GM19023 (cell line): ENCODE data around the gene CAPN2.

ENCODE experiments used
- ATAC-seq: cut with Tn5 transposase; IDR thresholded peaks from one replicate; pipeline ENCODE4 v1.9.1; 2021; ENCODE audit warnings: mild to moderate bottlenecking, moderate library complexity; ENCODE audit not compliant: unreplicated experiment

Gene CAPN2

GRCh38 chr1:223712194-223712849 is at the start of gene CAPN2:
Gene CAPN2, plus strand, starts transcription at chr1:223712539. Its CDS starts 102 bp downstream, at chr1:223712641.
- ATAC-seq = peak; percentile 65

DNA sequence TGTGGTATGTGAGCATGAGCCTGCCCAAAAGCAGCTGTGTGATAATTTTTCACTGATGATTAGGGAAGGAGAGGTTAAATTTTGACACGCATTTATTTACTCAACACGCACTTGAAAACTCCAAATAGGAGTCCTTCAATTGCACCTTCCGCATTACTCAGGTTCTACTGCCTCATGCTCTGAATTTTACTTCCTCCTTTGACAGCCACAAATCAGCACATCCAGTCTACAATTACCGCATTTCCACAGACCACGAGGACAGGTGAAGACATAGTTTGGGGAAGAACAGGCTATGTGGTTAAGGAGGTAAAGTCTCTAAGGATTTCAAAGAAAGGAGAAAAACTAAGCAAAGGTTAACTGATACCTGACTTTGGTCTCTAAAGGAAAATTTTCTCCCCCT is 49.4 kb upstream of the CAPN2 start:
- no peak for ATAC-seq

DNA sequence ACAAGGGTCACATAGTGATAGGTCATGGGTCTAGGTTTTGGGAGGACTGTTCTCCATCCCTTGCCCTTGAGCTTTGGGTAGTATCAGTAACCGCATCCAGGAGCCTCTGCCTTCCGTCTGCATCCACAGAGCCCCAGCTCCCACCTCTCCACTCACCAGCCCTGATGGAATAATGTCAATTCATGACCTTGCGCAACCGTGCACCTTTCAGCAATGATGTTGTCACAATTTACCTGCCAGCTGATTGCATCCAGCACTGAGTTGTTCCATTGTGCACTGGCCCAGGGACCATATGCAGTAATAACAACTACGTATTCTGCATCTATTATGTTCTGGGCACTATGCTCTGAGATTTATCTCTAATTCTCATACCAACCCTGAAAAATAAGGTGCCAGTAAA is 48.2 kb upstream of the CAPN2 start:
- ATAC-seq = no peak

DNA sequence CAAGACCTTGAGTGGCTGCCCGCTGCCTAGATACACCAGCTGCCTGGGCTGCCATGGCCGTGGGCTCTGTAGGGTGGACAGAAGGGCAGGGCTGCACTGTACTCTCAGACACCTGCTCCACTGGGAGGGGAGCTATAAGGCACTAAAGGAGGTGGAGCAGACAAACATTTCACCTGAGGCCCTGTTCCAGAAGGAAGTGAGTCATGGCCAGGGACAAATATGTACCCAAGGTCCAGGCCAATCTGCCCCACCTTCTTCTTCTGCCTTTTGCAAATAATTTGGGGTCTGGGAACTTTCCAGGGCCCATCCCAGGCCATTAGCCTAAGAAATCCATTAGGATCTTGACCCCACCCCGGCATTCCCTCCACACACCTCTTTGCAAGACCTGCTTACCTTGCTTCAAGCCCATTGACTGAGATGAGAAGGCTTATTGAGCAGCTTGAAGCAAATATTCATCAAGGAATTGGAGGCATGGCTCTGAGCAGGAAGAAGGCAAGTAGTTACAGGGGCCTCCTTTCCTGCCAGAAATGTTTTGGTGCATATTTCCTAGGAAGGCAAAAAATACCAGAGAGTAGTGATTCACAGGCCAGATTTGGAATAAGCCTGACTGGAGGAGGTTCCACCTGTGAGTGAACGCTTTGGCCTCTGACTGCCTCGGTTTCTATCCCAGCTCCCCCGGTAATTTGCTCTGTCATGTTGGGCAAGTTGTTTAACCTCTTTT is 46.6 kb upstream of the CAPN2 start, which contains the start of gene CAPN8:
TSS of gene CAPN8 (minus strand) at position 110 of the 721 bp plus-strand sequence. CDS start at position 55, 55 bp downstream.
- no peak for ATAC-seq

DNA sequence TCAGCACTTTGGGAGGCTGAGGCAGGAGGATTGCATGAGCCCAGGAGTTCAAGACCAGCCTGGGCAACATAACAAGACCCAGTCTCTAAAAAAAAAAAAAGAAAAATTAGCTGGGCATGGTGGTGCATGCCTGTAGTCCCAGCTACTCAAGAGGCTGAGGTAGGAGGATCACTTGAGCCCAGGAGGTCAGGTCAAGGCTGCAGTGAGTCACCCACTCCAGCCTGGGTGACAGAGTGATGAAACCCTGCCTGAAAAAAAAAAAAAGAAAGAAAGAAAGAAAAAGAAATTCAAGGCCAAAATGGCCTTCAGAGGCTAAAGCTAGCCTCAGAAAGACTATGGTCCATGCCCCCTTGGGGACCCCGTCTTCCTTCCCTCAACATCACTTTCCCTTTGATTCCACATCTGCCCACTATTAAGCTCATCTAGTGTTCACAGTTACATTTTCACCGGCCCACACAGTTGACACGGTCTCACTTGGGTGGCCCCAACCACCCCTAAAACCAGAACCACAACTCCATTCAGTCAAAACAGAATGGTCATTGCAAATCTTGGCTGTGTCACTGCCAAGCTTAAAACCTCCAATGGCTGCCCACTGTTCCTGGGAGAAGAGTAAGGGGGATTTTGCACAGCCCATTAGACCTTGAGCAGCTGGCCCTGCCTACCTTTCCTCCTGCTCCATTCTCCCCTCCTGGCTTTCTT is 44.7 kb upstream of the CAPN2 start:
- no peak for ATAC-seq

GRCh38 chr1:223669003-223669795 is 43.1 kb upstream of the CAPN2 start:
- ATAC-seq = no peak

- ATAC-seq = no peak
Measured at GRCh38 chr1:223670458-223671159, 41.7 kb upstream of the CAPN2 start.

- no peak for ATAC-seq
Measured at GRCh38 chr1:223674119-223674890, 38.0 kb upstream of the CAPN2 start.

- ATAC-seq = no peak
Measured at GRCh38 chr1:223678841-223679240, 33.5 kb upstream of the CAPN2 start.

DNA sequence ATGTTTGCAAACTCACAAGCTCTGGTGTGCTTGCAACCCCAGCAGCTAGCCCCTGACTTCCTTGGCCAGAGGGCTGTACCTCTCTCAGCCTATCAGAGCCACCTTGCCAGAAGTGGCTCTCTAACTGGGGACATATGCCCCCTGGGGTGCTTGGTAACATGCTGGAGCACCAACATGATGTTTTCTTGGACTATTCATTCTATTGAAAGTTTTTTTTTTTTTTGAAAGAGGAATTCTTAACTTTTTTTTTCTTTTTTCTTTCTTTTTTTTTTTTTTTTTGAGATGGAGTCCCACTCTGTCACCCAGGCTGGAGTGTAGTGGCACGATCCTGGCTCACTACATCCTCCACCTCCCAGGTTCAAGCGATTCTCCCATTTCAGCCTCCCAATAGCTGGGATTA is 32.2 kb upstream of the CAPN2 start:
- ATAC-seq = no peak

DNA sequence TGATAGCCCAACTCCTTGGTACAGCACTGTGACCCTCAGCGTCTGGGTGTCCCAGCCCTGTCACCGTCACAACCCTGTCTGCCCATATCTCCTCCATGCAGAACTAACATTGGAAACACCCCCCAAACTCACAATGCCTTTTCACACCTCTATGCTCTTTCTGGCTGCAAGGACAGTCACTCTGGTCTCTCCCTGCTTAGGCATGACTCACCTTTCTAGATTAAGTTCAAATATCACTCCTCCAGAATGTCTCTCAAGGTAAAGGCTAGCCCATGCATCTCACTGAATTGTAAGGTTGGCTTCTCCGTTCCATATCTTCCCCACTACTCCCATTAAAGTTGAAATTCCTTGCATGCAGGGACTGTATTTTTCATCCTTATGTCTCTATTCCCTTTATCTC is 29.8 kb upstream of the CAPN2 start:
- ATAC-seq = no peak

GRCh38 chr1:223683586-223684487 is 28.5 kb upstream of the CAPN2 start:
- ATAC-seq = no peak

- no peak for ATAC-seq
Measured at GRCh38 chr1:223684488-223684792, 27.9 kb upstream of the CAPN2 start.

DNA sequence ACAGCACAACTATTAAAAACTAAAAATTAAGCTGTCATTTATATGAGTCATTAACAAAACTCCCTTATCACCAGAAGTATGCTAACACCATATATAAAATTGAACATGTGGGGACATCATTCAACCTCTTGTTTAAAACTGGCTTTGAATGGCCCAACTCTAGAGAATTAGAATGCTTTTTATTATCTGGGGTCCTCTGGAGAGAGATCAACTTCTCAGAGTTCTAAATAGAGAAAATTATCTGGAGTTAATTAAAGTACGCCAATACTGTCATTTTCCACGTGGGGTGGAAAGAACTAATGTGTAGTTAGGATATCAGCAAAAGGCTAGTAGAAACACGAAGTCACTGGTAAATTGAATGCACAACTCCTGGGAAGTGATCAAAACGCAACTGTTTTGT is 21.2 kb upstream of the CAPN2 start:
- no peak for ATAC-seq

DNA sequence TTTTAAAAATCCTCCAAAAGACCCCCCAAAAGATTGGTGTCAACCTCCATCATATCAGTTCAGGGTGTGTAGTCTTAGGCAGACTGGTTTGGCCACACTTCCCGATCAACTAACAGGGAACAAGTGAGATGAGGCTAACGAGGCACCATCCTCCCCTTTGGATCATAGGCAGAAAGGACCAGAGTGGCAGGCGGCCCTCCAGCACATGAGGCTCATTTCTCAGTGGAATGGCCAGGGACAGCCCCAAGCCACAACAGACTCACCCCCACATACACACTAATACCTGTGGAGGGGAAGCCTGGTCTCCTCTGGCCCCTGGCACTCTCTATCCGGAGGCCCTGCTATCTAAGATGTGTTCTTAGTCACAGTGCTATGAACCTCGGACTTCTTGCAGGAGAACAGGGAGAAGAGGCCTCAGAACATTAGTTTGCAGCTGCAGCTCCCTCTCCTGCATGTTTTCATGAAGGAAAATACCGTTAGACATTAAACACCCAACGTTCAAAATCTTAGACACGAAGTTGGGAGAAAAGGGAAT is 17.3 kb upstream of the CAPN2 start:
- no peak for ATAC-seq

- ATAC-seq = no peak
Measured at GRCh38 chr1:223695941-223696340, 16.4 kb upstream of the CAPN2 start.

GRCh38 chr1:223700388-223700918 is 11.9 kb upstream of the CAPN2 start:
- ATAC-seq = no peak

- no peak for ATAC-seq
Measured at GRCh38 chr1:223700942-223701637, 11.2 kb upstream of the CAPN2 start.
